ENCODE data around the gene PCDH9.
"Not testable (repeated sequence)": the region's sequence is repeated elsewhere in the genome, so short reads cannot be mapped to it uniquely, and the experiment has no call there.

The PCDH9 gene

GRCh38 chr13:66259426-66259825 lies 970.7 kb downstream of the PCDH9 start:
- not testable (repeated sequence) for H3K4me3 ChIP-seq (ENCODE audit: low read depth, low read length); H3K27me3 ChIP-seq (ENCODE audit: insufficient read depth, low read length); H3K79me2 ChIP-seq (ENCODE audit: control insufficient read depth, insufficient read depth, low read length, unreplicated experiment); H3K4me1 ChIP-seq (ENCODE audit: control insufficient read depth, insufficient read depth, low read length, unreplicated experiment); H2AFZ ChIP-seq (ENCODE audit: low read length, unreplicated experiment); H3K36me3 ChIP-seq (ENCODE audit: insufficient read depth, low read length); H3K27ac ChIP-seq (ENCODE audit: low read depth, low read length)
